Chondrocyte (in vitro differentiated cells): ENCODE results near the gene MMRN2. TPM values are rescaled to one million over a fixed set of nuclear protein-coding genes. Genes with fewer than 3 reads are reported as not detected.

ENCODE experiments used
- DNase-seq: peaks from one replicate; pipeline ENCODE4 v3.0.0; 2021; ENCODE audit warnings: mixed read lengths, low spot score
- H3K27ac Mint-ChIP-seq: one replicate; pipeline ENCODE4 v1.8.0; 2021; ENCODE audit warnings: mild to moderate bottlenecking, moderate library complexity, mixed read lengths; ENCODE audit not compliant: unreplicated experiment
- H3K27me3 Mint-ChIP-seq: 2 replicates; pipeline ENCODE4 v1.8.0; 2021; ENCODE audit warnings: low read depth, mixed read lengths
- H3K36me3 Mint-ChIP-seq: 2 replicates; pipeline ENCODE4 v1.8.0; 2021; ENCODE audit warnings: low read depth, mixed read lengths
- H3K4me1 Mint-ChIP-seq: 2 replicates; pipeline ENCODE4 v1.8.0; 2021; ENCODE audit warnings: low read depth, mild to moderate bottlenecking, mixed read lengths
- H3K4me3 Mint-ChIP-seq: one replicate; pipeline ENCODE4 v1.8.0; 2021; ENCODE audit warnings: mild to moderate bottlenecking, moderate library complexity, mixed read lengths; ENCODE audit not compliant: unreplicated experiment
- H3K9me3 Mint-ChIP-seq: 2 replicates; pipeline ENCODE4 v1.8.0; 2021; ENCODE audit warnings: low read depth, mixed read lengths
- CTCF ChIP-seq: fragments of 200-600 bp; sonication (generic); IDR thresholded peaks from 2 replicates; pipeline ENCODE4 v1.5.0; 2021; ENCODE audit warnings: antibody characterized with exemption, mild to moderate bottlenecking, moderate library complexity
- total RNA-seq: library from RNA; stranded (reverse); gene quantifications from 3 replicates; pipeline ENCODE4 v1.2.1, GENCODE V29; 2021

The MMRN2 gene
- total RNA-seq, 1 donor from 2014 or later: 0.40 TPM

- DNase-seq: no peak
- Mint-ChIP-seq H3K27ac (peak overlapping the region; percentile 17), H3K9me3 (no peaks in the 10 kb centered on the region), H3K4me3 (no peak overlapping the region), H3K27me3 (no peaks in the 10 kb centered on the region), H3K4me1 (peaks cover 68% of the 10 kb centered on the region), H3K36me3 (no peaks in the 10 kb centered on the region)
- no peak for TF ChIP-seq CTCF
These were observed 19.1 kb upstream of the MMRN2 start for GRCh38 chr10:86976362-86977056.

- H3K27ac Mint-ChIP-seq: peak overlapping the region; percentile 19
- H3K4me1 Mint-ChIP-seq: peaks cover 64% of the 10 kb centered on the region
These were observed 17.1 kb upstream of the MMRN2 start for GRCh38 chr10:86974484-86974883.

GRCh38 chr10:86972613-86973380 lies 15.4 kb upstream of the MMRN2 start:
- no peak for DNase-seq
- Mint-ChIP-seq H3K27me3 (no peaks in the 10 kb centered on the region), H3K4me1 (peaks cover 53% of the 10 kb centered on the region), H3K9me3 (no peaks in the 10 kb centered on the region), H3K4me3 (no peak overlapping the region), H3K36me3 (no peaks in the 10 kb centered on the region), H3K27ac (peak overlapping the region; percentile 74)
- TF ChIP-seq CTCF: no peak

More at GRCh38 chr10:86974484-86974883, 17.1 kb upstream of the MMRN2 start:
- H3K27me3 Mint-ChIP-seq: no peaks in the 10 kb centered on the region
- no peaks in the 10 kb centered on the region for H3K36me3 Mint-ChIP-seq
- H3K9me3 Mint-ChIP-seq: no peaks in the 10 kb centered on the region
- no peak for DNase-seq
- H3K4me3 Mint-ChIP-seq: no peak overlapping the region
- TF ChIP-seq CTCF: no peak

- Mint-ChIP-seq H3K27me3 (no peaks in the 10 kb centered on the region), H3K27ac (peak overlapping the region; percentile 97), H3K9me3 (no peaks in the 10 kb centered on the region), H3K4me1 (peaks cover 47% of the 10 kb centered on the region), H3K4me3 (peak overlapping the region; percentile 89), H3K36me3 (no peaks in the 10 kb centered on the region)
- peak; percentile 17 for TF ChIP-seq CTCF
- DNase-seq: peak; percentile 96
These were observed 14.0 kb upstream of the MMRN2 start for GRCh38 chr10:86971232-86971991.

GRCh38 chr10:86970982-86971231 lies 13.5 kb upstream of the MMRN2 start:
- H3K27ac Mint-ChIP-seq: peak overlapping the region; percentile 96
- H3K27me3 Mint-ChIP-seq: no peaks in the 10 kb centered on the region
- TF ChIP-seq CTCF: no peak
- peak overlapping the region; percentile 89 for H3K4me3 Mint-ChIP-seq
- peaks cover 51% of the 10 kb centered on the region for H3K4me1 Mint-ChIP-seq
- DNase-seq: no peak
- H3K36me3 Mint-ChIP-seq: no peaks in the 10 kb centered on the region
- H3K9me3 Mint-ChIP-seq: no peaks in the 10 kb centered on the region
